ENCODE results near the gene KCNJ9. TPM values are rescaled to one million over a fixed set of nuclear protein-coding genes. Genes with fewer than 3 reads are reported as not detected.

The KCNJ9 gene
- polyA plus RNA-seq, 1 donor = 0.12 TPM

DNA sequence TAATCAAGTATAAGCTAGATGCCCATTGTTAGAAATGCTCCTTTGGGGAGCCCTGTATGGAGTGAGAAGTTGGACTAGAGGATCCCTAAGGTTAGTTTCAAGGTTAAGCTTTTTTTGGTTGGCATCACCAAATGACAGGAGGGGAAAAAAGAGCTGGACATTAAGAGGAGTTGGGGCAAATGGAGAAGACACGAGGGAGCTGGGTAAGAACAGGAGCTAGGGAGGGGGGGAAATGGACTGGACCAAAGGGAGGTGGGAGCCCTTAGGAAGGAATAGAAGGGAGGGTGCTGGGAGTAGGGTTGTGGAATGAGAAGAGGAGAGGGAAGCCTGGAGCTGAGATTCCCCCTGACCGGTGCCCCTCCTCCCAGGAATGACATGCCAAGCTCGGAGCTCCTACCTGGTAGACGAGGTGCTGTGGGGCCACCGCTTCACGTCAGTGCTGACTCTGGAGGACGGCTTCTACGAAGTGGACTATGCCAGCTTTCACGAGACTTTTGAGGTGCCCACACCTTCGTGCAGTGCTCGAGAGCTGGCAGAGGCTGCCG lies 5.9 kb downstream of the KCNJ9 start:
- no peak for DNase-seq

- no peak for DNase-seq
Measured at GRCh38 chr1:160089883-160090282, 8.5 kb downstream of the KCNJ9 start.

GRCh38 chr1:160090760-160091159 lies 9.4 kb downstream of the KCNJ9 start:
- DNase-seq = no peak

GRCh38 chr1:160091666-160092223 lies 10.4 kb downstream of the KCNJ9 start:
- DNase-seq = no peak

GRCh38 chr1:160092366-160093068 lies 11.2 kb downstream of the KCNJ9 start:
- no peak for DNase-seq

DNA sequence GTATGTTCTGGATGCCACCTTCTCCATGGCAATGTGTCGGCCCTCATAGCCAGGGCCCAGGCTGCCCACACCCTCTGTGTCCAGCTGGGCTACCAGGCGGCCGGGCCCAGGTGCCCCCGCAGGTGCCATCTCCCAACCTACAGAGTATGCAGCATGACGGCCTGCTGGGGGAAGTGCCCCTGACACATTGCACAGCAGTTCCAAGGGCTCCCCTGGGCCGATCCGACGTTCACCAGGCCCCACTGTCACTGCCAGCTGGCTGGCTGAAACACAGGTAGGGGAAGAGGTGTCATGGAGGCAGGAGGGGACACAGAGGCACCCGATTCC lies 11.7 kb downstream of the KCNJ9 start:
- no peak for DNase-seq

DNA sequence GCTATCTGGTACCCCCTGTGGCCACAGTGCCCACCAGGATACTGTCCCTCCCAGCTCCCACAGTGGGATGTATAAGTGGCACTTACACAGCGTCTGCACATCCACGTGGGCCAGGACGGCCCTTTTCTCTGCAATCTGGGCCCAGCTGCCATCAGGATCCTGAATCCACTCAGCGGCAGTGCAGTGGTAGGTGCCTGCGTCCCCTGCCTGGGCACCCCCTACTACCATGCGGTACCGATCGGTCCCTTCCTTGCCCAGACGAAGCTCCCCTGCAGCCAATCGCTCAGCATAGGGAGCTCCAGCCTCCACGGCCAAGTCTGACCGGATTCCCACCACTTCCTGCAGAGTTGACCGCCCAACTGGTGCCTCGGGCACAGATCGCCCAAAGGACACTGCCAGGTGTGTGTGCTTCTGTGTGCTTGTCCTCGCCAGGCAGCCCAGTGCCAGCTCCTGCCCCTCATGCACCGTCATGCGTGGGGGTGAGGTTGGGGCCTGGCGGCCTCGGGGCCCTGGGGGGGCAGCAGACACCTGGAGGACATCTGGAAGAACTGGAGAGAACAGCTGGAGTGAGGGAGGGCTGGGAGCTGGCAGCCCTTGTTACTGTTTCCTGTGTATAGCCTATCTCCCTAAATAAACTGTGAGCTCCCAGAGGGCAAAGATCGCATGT lies 12.4 kb downstream of the KCNJ9 start:
- DNase-seq = no peak

DNA sequence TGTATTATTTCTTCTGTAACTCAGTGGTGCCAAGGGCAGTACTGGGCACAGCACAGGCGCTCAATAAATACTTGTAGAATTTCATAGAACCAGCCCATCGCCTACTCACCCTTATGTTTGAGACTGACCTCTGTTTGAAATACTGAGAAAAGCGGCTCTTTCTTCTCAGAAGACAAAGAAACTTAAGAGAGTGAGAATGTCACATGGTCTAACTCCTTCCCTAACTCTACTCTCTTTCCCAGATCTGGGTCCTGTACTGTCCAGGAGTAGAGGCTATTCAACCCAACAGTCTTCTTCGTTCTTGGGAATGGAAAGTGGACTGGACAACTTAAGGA lies 12.9 kb downstream of the KCNJ9 start:
- no peak for DNase-seq

GRCh38 chr1:160094806-160095205 lies 13.5 kb downstream of the KCNJ9 start:
- DNase-seq = no peak

DNA sequence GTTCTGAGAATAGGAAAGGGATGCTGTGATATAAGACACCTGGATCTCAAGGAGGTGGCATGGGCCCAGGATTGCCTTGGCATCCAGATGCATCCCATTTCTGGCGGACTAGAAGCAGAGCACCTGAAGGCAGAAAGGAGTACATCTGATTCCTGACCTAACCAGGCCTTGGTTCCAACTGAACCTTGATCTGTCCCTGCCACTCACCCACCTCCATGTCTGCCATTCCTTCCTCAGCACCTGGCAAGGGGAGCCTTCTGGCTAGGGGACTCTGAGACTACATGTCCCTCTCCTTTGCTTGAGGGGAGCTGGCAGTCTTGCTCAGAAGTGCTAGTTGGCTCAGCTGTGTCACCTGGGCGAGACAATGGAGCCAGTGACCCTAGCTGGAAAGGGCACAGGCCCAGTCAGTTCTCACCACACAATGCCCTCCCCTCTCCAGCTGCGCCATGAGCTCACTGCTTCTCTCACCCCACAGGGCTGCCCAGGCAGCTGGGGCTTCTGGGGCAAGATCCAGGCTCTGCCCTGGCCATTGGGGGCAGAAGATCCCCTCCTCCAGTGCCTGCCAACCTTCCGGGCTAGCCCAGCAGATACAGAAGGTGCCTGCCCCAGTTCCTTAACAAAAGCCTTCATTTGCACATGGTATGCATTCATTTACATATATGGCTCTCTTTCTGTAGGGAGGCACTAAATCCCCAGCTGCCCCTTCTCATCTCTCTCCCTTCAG lies 14.2 kb downstream of the KCNJ9 start:
- DNase-seq = no peak

GRCh38 chr1:160096274-160097116 lies 15.2 kb downstream of the KCNJ9 start:
- no peak for DNase-seq

DNA sequence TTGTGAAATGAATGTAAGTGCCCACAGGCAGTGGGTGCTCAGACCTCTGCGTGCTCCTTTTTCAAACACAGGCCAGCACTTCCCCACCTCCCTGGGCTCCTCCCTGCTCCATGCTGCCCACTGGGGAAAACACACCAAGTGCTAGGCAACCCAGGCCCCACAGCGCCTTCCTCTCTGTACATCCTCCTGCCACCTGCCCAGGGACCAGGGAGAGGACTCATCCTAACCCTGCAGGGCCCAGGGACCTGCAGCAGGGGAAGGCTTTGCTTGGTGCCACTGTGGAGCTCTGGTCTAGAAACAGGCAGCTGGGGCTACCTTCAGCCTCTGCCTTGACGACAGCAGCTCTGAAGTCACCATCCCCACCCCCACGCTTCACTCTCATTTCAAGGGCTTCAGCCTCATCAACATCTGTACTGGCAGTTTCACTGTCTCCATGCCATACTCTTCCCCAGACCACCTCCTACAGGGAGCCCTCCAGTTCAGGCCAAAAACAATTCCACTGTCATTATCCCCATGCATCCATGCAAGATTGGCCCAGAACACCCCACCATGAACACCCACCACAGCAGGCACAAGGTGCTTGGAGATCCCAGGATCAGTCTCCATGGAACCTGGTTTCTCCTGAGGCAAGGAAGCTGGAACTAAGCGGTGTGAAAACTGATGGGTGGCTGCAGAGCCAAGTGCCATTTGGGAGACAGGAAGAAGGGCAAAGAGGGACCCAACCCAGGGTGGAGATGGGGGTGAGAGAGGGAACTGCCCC lies 16.0 kb downstream of the KCNJ9 start:
- no peak for DNase-seq

- DNase-seq = peak; percentile 82
Measured at GRCh38 chr1:160097911-160098851, 16.8 kb downstream of the KCNJ9 start, which contains the start of gene IGSF8. TSS of gene IGSF8 (minus strand) at chr1:160098619. CDS start at chr1:160098472, 147 bp downstream.

- peak; percentile 96 for DNase-seq
Measured at GRCh38 chr1:160098852-160099561, 17.7 kb downstream of the KCNJ9 start.

DNA sequence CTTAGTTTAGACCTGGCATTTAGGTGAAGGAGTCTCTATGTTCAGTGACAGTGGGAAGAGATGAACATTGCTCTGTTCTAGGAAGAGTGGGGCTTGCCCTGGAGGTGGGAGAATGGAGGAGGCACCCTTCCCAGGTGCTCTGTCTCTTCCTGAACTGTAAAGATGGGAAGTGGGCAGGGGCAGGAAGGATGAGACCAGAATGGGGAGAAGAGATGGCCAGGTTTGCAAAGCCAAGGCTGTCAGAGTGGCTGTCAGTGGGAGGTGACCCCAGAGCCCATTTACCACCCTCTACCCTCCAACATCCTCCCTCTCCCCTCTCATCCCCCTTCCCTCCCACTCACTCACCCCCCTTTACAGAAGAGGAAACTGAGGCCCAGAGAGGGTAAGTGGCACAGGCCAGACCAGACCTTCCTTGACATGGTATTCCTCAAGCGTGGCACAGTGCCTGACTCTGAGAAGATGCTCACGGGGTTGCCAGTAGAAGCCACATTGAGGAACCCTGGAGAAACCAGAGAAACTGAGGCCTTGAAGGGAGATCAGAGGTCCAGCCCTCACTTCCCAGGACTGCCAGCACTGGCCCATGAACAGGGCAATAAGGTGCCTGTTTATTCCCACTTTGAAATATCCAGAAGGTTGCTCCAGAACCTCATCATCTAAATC lies 18.5 kb downstream of the KCNJ9 start:
- DNase-seq = no peak

GRCh38 chr1:160101037-160101716 lies 19.8 kb downstream of the KCNJ9 start:
- peak; percentile 78 for DNase-seq

GRCh38 chr1:160101717-160102522 lies 20.6 kb downstream of the KCNJ9 start:
- no peak for DNase-seq
